Endodermal cell (in vitro differentiated cells): Measurements from ENCODE around the gene ZNF460. TPM values are rescaled to one million over a fixed set of nuclear protein-coding genes. Genes with fewer than 3 reads are reported as not detected.

Experiments used
- DNase-seq: peaks from one replicate; pipeline ENCODE4 v3.0.0-alpha.2; 2017
- H3K27ac ChIP-seq: 2 replicates; pipeline ENCODE4 v1.5.1; 2013; ENCODE audit warnings: mild to moderate bottlenecking, low read depth, low read length, moderate library complexity
- H3K27me3 ChIP-seq: 2 replicates; pipeline ENCODE4 v1.6.1; 2013; ENCODE audit warnings: mild to moderate bottlenecking, low read length, moderate library complexity; ENCODE audit not compliant: insufficient read depth, control insufficient read depth, poor library complexity, severe bottlenecking
- H3K36me3 ChIP-seq: 2 replicates; pipeline ENCODE4 v1.7.0; 2013; ENCODE audit warnings: mild to moderate bottlenecking, low read length, moderate library complexity; ENCODE audit not compliant: control insufficient read depth, insufficient read depth
- H3K4me1 ChIP-seq: one replicate; pipeline ENCODE4 v1.7.0; 2013; ENCODE audit warnings: low read length; ENCODE audit not compliant: control insufficient read depth, insufficient read depth
- H3K4me3 ChIP-seq: 2 replicates; pipeline ENCODE4 v1.5.1; 2013; ENCODE audit warnings: mild to moderate bottlenecking, low read length, moderate library complexity
- H3K9ac ChIP-seq: 2 replicates; pipeline ENCODE4 v1.6.1; 2013; ENCODE audit warnings: mild to moderate bottlenecking, low read length, moderate library complexity; ENCODE audit not compliant: poor library complexity, severe bottlenecking; ENCODE audit errors: extremely low read depth
- H3K9me3 ChIP-seq: 2 replicates; pipeline ENCODE4 v1.6.1; 2013; ENCODE audit warnings: mild to moderate bottlenecking, low read length, moderate library complexity; ENCODE audit not compliant: control insufficient read depth
- H3K27ac Mint-ChIP-seq: 2 replicates; pipeline ENCODE4 v1.8.0; 2020; ENCODE audit warnings: mixed read lengths
- H3K27me3 Mint-ChIP-seq: 2 replicates; pipeline ENCODE4 v1.8.0; 2021; ENCODE audit warnings: mild to moderate bottlenecking, mixed read lengths; ENCODE audit not compliant: insufficient read depth
- H3K36me3 Mint-ChIP-seq: 2 replicates; pipeline ENCODE4 v1.8.0; 2020; ENCODE audit warnings: low read depth, mixed read lengths
- H3K4me1 Mint-ChIP-seq: 2 replicates; pipeline ENCODE4 v1.8.0; 2020; ENCODE audit warnings: mixed read lengths
- H3K4me3 Mint-ChIP-seq: 2 replicates; pipeline ENCODE4 v1.8.0; 2020; ENCODE audit warnings: mild to moderate bottlenecking, moderate library complexity, mixed read lengths
- H3K9me3 Mint-ChIP-seq: 2 replicates; pipeline ENCODE4 v1.8.0; 2020; ENCODE audit warnings: mild to moderate bottlenecking, mixed read lengths
- CTCF ChIP-seq: fragments of 200-600 bp; sonication (generic); conservative IDR thresholded peaks from 2 replicates; pipeline ENCODE4 v1.5.0; 2021; ENCODE audit warnings: antibody characterized with exemption, mild to moderate bottlenecking
- WGBS, 2 experiments: methylation state at CpG; one replicate each; pipeline versions ENCODE4 v1.1.5 to v1.1.7; 2013; ENCODE audit warnings: missing lambda C conversion rate in 2 of 2, mixed read lengths in 1 of 2; ENCODE audit not compliant: insufficient coverage in 1 of 2, insufficient read length in 1 of 2; 5-methylcytosine and 5-hydroxymethylcytosine counted together
- total RNA-seq, 2 donors: library from RNA; stranded (reverse); fragmentation: NEBNext Ultra II Directional in 1 of 2; extraction: Animal tissue kit (Norgen Biotek cat#: 25700) in 1 of 2; gene quantifications; 2 replicates in 1 of 2; 3 replicates in 1 of 2; pipeline ENCODE4 v1.2.1, GENCODE V29; 2021

ZNF460 gene
- total RNA-seq, 2 donors from 2014 or later: 63.9 to 64.0 TPM

DNA sequence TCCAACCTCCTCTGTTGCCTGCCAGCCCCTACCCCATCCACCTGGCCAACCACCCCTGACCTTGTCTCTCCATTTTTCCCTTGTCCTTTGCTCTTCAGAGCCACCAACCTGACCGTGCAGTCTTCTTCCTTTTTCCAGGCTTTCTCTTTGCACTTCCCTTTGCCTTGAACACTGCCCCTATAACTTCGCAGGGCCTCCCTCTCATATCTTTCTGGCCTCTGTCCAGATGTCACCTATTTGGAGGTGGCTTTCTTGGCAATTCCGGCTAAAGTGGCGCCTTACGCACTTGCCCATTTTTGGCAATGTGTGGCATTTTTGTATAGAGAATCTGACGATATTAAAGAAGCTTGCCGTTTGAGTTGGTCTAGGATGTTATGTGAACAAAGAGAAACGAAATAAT, 40.8 kb downstream of the ZNF460 start:
- Mint-ChIP-seq H3K36me3 (peaks cover 25% of the 10 kb centered on the region), H3K27me3 (peaks cover 23% of the 10 kb centered on the region), H3K4me3 (peak overlapping the region; percentile 83), H3K9me3 (no peaks in the 10 kb centered on the region), H3K27ac (peak overlapping the region; percentile 94), H3K4me1 (peaks cover 12% of the 10 kb centered on the region)
- DNase-seq: no peak
- TF ChIP-seq CTCF: no peak
- H3K27me3 ChIP-seq: peaks cover 21% of the 10 kb centered on the region
- no peak overlapping the region for H3K27ac ChIP-seq
- peaks cover 2% of the 10 kb centered on the region for H3K4me1 ChIP-seq
- peaks cover 26% of the 10 kb centered on the region for H3K36me3 ChIP-seq
- H3K9ac ChIP-seq: peak overlapping the region; percentile 90
- peak overlapping the region; percentile 91 for H3K4me3 ChIP-seq
- no peaks in the 10 kb centered on the region for H3K9me3 ChIP-seq
- WGBS, 2 experiments: 64% methylated on average over 7 to 8 of the region's 8 CpGs

DNA sequence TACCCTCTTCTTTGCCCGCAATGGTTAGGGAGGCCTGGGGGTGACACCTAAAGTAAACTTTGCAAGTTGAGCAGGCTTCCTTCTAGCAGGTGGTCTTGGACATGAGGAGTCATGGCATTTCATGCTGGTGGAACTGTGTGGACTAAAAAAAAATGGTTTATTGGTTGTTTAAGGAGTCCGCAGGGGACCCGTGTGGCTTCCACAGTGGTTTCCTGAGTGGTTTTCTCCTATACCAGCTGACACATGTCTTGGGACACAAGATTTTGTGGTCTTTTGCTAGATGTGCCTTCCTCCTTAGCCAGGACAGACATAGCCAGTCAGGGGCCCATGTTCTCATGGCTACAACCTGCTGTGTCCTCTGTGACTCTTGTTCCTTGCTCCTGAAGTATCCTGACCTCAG, 41.5 kb downstream of the ZNF460 start:
- peaks cover 12% of the 10 kb centered on the region for H3K4me1 Mint-ChIP-seq
- H3K27ac Mint-ChIP-seq: no peak overlapping the region
- Histone ChIP-seq H3K9ac (peak overlapping the region; percentile 90), H3K4me3 (peak overlapping the region; percentile 91), H3K36me3 (peaks cover 29% of the 10 kb centered on the region), H3K27ac (no peak overlapping the region), H3K27me3 (peaks cover 15% of the 10 kb centered on the region), H3K4me1 (peaks cover 2% of the 10 kb centered on the region), H3K9me3 (no peaks in the 10 kb centered on the region)
- no peak for DNase-seq
- H3K9me3 Mint-ChIP-seq: no peaks in the 10 kb centered on the region
- no peak for TF ChIP-seq CTCF
- WGBS, 2 experiments: 93 to 95% methylated on average over 2 to 3 of the region's 3 CpGs
- H3K4me3 Mint-ChIP-seq: peak overlapping the region; percentile 83
- H3K36me3 Mint-ChIP-seq: peaks cover 28% of the 10 kb centered on the region
- peaks cover 17% of the 10 kb centered on the region for H3K27me3 Mint-ChIP-seq

DNA sequence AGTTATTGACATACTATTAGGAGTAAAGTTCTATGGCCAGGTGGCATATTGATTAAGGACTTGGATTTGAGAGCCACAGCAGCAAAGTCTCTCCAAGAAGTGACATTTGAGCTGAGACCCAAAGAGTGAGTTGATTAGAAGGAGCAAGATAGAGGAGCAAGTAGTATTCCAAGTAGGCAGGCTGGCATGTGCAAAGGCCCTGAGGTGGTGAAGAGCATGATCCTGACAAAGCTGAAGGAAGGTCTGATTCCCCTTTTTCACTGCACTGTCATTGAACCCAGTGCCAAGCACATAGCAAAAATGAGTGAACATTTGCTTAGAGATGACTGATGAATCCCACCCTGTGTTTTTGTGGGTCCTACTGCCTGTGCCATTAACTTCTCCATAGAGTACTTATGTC, 44.7 kb downstream of the ZNF460 start:
- H3K4me1 ChIP-seq: peaks cover 2% of the 10 kb centered on the region
- no peaks in the 10 kb centered on the region for H3K27me3 Mint-ChIP-seq
- H3K9ac ChIP-seq: no peak overlapping the region
- H3K27ac Mint-ChIP-seq: no peak overlapping the region
- H3K36me3 Mint-ChIP-seq: peaks cover 58% of the 10 kb centered on the region
- no peaks in the 10 kb centered on the region for H3K27me3 ChIP-seq
- H3K9me3 Mint-ChIP-seq: peaks cover 11% of the 10 kb centered on the region
- H3K36me3 ChIP-seq: peaks cover 59% of the 10 kb centered on the region
- no peaks in the 10 kb centered on the region for H3K9me3 ChIP-seq
- H3K4me1 Mint-ChIP-seq: peaks cover 12% of the 10 kb centered on the region
- H3K4me3 ChIP-seq: no peak overlapping the region
- TF ChIP-seq CTCF: no peak
- DNase-seq: no peak
- no peak overlapping the region for H3K4me3 Mint-ChIP-seq
- no peak overlapping the region for H3K27ac ChIP-seq
